ENCODE measurements around the gene BAZ1B. TPM values are rescaled to one million over a fixed set of nuclear protein-coding genes. Genes with fewer than 3 reads are reported as not detected.
A peak's percentile ranks its signal among the peaks of the same experiment; 100 is the strongest.
"Not testable (repeated sequence)": the region's sequence is repeated elsewhere in the genome, so short reads cannot be mapped to it uniquely, and the experiment has no call there.

Gene BAZ1B
- total and polyA plus RNA-seq, 8 donors = 8.9 to 210 (median 46.5) TPM

GRCh38 chr7:73423519-73424488 lies 98.3 kb downstream of the BAZ1B start:
- Histone ChIP-seq H3K36me3 (no peaks in the 10 kb centered on the region), H3K4me3 (peak overlapping the region; percentile 23 to 39 (median 38))
- 20 to 29% (median 27%) methylated on average over 37 to 52 of the region's 52 CpGs for WGBS, 5 donors

DNA sequence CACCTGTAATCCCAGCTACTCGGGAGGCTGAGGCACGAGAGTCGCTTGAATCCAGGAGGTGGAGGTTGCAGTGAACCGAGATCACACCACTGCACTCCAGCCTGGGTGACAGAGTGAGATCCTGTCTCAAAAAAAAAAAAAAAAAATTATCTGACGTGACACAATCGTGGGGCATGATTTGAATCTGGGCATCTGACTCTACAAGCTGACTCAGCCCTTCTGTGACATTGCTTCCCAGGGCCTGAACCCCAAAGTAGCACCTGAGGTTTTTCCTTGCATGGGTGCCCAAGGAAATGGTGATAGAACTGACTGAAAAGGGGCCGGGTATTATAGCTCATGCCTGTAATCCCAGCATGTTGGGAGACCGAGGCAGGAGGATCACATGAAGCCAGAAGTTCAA lies 101.5 kb downstream of the BAZ1B start:
- H3K27me3 ChIP-seq; H3K27ac ChIP-seq; intact Hi-C loops (cut with DNase I; ENCODE audit: low total_unique reads); H3K36me3 ChIP-seq; DNase-seq; H3K4me3 ChIP-seq; H3K9me3 ChIP-seq: not testable (repeated sequence)
- 69 to 75% (median 71%) methylated on average over 8 of the region's 8 CpGs for WGBS, 5 donors
- H3K4me1 ChIP-seq = peaks cover 9 to 12% (median 10%) of the 10 kb centered on the region in 4 donors

More at GRCh38 chr7:73423519-73424488, 98.3 kb downstream of the BAZ1B start:
- Histone ChIP-seq H3K27me3 (peaks cover 0 to 13% (median 10%) of the 10 kb centered on the region in 3 donors), H3K9me3 (no peaks in the 10 kb centered on the region), H3K4me1 (peaks cover 9 to 12% (median 10%) of the 10 kb centered on the region in 4 donors), H3K27ac (peak overlapping the region in 1 of 5 donors; percentile 37)
- TF ChIP-seq POLR2A (IDR thresholded peaks at IDR 0.05) (no peak), POLR2AphosphoS5 (IDR thresholded peaks at IDR 0.05) (no peak), EP300 (IDR thresholded peaks at IDR 0.05) (no peak)
- TF ChIP-seq, protein P1, sequence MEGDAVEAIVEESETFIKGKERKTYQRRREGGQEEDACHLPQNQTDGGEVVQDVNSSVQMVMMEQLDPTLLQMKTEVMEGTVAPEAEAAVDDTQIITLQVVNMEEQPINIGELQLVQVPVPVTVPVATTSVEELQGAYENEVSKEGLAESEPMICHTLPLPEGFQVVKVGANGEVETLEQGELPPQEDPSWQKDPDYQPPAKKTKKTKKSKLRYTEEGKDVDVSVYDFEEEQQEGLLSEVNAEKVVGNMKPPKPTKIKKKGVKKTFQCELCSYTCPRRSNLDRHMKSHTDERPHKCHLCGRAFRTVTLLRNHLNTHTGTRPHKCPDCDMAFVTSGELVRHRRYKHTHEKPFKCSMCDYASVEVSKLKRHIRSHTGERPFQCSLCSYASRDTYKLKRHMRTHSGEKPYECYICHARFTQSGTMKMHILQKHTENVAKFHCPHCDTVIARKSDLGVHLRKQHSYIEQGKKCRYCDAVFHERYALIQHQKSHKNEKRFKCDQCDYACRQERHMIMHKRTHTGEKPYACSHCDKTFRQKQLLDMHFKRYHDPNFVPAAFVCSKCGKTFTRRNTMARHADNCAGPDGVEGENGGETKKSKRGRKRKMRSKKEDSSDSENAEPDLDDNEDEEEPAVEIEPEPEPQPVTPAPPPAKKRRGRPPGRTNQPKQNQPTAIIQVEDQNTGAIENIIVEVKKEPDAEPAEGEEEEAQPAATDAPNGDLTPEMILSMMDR (IDR thresholded peaks at IDR 0.05) = no peak
- DNase-seq = peak in 1 of 2 donors; percentile 79
- intact Hi-C loops (cut with DNase I; ENCODE audit: low total_unique reads) = no loop called here

DNA sequence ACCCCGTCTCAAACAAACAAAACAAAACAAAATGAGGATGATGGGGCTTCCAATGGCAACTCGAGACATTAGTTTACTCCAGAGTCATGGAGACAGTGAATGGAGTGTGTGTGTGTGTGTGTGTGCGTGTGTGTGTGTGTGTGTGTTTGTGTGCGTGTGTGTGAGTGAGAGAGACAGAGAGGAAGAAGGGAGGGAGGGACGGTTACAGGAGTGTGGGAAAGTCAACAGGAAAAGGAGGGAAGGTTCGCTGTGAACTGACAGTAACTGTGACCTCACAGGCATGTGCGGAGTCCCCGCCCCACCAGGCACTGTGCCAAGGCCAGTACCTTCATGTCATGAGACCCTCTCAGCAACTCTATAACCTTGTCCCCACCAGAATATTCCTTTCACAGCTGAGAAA lies 102.1 kb downstream of the BAZ1B start:
- peaks cover 9 to 12% (median 10%) of the 10 kb centered on the region in 4 donors for H3K4me1 ChIP-seq
- intact Hi-C loops (cut with DNase I; ENCODE audit: low total_unique reads); H3K27me3 ChIP-seq; H3K36me3 ChIP-seq; H3K27ac ChIP-seq; H3K4me3 ChIP-seq; H3K9me3 ChIP-seq: not testable (repeated sequence)
- 17 to 37% (median 29%) methylated on average over 7 to 8 of the region's 8 CpGs for WGBS, 5 donors
- peak in 1 of 2 donors; percentile 77 for DNase-seq

- intact Hi-C loops (cut with DNase I; ENCODE audit: low total_unique reads) = no loop called here
- Histone ChIP-seq H3K4me1 (no peaks in the 10 kb centered on the region), H3K9me3 (no peaks in the 10 kb centered on the region), H3K27me3 (peaks cover 0 to under 1% (median 0%) of the 10 kb centered on the region in 3 donors), H3K27ac (no peak overlapping the region), H3K36me3 (no peaks in the 10 kb centered on the region), H3K4me3 (no peak overlapping the region)
- WGBS, 5 donors = 71 to 80% (median 74%) methylated on average over 8 of the region's 8 CpGs
- no peak for DNase-seq
- no peak for TF ChIP-seq POLR2AphosphoS5 (IDR thresholded peaks at IDR 0.05)
Observed at GRCh38 chr7:73418113-73418703, 103.9 kb downstream of the BAZ1B start.

GRCh38 chr7:73410541-73411131 lies 111.5 kb downstream of the BAZ1B start:
- H3K27me3 ChIP-seq; H3K9me3 ChIP-seq; intact Hi-C loops (cut with DNase I; ENCODE audit: low total_unique reads); H3K4me3 ChIP-seq; H3K36me3 ChIP-seq: not testable (repeated sequence)
- 6 to 47% (median 31%) methylated on average over 7 to 15 of the region's 15 CpGs for WGBS, 5 donors
- Histone ChIP-seq H3K4me1 (peaks cover 7 to 11% (median 9%) of the 10 kb centered on the region in 4 donors), H3K27ac (peak overlapping the region in 1 of 5 donors; percentile 69)
- peak; percentile 63 to 78 for DNase-seq

GRCh38 chr7:73404860-73405259 lies 117.2 kb downstream of the BAZ1B start:
- H3K36me3 ChIP-seq; H3K9me3 ChIP-seq; H3K4me1 ChIP-seq; DNase-seq; H3K4me3 ChIP-seq; H3K27me3 ChIP-seq; H3K27ac ChIP-seq; intact Hi-C loops (cut with DNase I; ENCODE audit: low total_unique reads): not testable (repeated sequence)
- WGBS, 5 donors = 88 to 100% (median 99%) methylated on average over 2 to 3 of the region's 3 CpGs

All from stomach (tissue), 9 donors.